Activated T-cell treated with anti-CD3 and anti-CD28 coated beads for 4 hours (primary cell): Measurements from ENCODE around the gene CPXM2.
"Not testable (repeated sequence)": the region's sequence is repeated elsewhere in the genome, so short reads cannot be mapped to it uniquely, and the experiment has no call there.

Source experiments
- DNase-seq: peaks from one replicate; pipeline ENCODE4 v3.0.0-alpha.2; 2020

The CPXM2 gene

DNA sequence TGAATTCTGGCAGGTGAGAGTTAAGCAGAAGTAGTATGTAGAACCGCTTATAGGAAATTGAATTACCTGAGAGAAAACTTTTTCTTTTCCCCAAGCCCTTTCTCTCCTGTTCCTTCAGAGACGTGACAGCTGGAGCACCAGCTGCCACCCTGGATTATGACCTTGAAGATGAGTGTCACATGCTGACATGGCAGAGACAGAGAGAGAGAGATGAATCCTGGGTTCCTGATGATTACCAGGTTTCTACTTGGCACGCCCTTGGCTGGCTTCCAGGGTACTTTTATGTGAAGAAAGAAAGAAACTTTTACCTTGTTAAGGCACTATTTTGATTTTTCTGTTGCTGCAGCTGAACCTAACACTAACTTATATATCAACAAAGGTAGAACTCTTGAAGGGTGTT, 125.6 kb downstream of the CPXM2 start:
- no peak for DNase-seq

DNA sequence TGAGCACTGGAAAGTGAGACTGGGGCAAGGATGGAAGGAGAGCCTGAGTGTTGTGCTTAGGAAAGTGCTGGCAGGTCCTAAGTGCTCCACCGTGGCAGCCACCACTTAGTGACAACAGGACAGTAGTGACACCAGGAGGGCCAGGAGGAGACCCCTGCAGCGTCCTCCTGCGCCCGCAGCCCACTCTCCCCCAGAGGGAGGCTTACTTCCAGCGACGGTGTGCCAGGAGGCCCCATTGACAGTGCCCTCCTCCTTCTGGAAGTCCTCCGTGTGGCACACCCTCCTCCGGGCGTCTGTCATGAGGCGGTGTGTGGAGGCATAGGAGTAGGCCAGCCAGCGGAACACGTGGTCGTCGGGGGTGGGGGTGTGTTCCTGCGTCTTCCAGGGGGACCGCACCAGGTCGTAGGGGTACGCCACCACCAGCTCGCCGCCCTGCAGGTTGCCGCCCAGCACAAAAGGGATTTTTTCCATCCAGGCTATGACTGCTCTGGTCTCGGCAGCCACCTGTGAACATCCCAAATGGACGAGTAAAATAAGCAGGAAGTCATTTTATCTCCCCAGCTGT, 129.9 kb downstream of the CPXM2 start:
- no peak for DNase-seq

DNA sequence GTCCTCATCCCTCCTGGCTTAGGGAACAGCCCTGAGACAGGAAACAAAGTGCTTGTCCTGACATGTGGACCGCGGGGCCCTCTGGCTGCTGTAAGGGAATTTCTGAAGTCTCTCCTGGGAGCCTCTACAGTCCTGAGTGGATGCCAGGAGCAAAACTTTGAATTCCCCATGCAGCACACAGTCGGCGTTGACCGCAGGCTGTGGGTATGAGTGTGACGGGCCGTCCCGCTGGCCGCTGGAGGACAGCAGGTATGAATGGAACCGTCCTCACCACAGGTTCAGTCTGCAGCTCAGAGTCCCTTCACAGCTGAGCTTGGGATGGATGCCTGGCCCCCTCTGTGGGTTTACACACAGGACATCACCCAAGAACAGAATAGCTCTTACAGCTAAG, 130.6 kb downstream of the CPXM2 start:
- DNase-seq = no peak

- no peak for DNase-seq
These were observed 131.1 kb downstream of the CPXM2 start for GRCh38 chr10:123760356-123761037.

GRCh38 chr10:123759501-123760031, 132.0 kb downstream of the CPXM2 start:
- DNase-seq = no peak

DNA sequence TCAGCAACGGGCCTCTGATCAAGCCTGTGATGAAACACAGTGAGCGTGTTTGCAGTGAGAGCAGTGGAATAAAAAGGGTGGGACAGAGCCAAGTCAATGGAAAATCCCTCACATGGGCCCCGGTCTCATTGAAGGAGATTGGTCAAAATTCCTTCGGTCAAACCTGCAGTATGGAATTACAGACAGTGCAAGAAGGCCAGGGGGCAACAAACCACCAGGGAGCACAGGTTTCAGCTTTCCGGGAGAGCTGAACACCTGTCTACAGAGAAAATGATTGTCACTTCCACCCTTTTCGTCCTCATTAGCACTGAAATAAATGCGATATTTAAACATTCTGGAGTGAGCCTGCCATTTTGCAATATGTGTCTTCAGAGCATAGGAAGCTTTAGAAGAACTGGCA, 132.6 kb downstream of the CPXM2 start:
- DNase-seq = no peak

GRCh38 chr10:123757853-123758252, 133.8 kb downstream of the CPXM2 start:
- DNase-seq = no peak

DNA sequence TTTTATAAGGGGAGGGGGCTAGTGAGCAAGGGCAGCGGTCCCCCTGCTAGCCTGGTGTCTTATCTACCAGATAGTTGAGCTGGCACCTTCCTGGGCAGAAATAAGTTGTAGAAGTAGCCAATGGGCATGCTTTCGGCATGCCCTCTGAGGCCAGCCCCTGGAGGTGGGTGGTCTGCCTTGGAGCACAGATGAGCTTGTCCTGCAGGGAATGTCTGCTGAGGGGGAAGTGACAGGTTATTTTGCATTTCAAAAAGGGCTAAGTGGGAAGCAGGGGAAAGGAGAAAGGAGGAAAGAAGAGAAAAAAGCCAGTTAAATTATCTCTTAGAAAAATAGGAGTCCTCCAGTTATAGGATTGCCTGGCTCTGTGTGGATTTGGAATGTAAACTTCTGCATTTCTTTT, 136.5 kb downstream of the CPXM2 start:
- DNase-seq = no peak

DNA sequence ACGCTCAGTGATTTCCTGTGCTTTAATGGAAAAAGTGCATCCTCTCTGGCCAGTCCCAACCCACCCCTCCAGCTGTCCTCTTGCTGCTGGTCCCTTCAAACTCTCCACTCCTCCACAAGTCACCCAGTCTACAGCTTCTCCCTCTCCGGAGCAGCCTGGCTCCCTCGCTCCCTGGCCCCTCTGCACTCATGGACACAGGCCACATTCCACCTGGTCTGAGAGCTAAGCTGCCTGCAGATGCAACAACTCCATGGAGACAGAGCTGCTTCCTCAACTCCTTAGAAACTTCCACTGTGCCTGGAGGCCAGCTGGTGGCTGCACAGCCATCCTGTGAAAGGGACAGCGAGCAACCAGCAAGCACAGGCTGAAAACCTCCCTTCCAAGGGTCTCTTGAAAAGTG, 137.5 kb downstream of the CPXM2 start:
- DNase-seq = no peak

GRCh38 chr10:123751342-123752134, 140.1 kb downstream of the CPXM2 start:
- no peak for DNase-seq

GRCh38 chr10:123750901-123751300, 140.7 kb downstream of the CPXM2 start:
- DNase-seq = no peak

DNA sequence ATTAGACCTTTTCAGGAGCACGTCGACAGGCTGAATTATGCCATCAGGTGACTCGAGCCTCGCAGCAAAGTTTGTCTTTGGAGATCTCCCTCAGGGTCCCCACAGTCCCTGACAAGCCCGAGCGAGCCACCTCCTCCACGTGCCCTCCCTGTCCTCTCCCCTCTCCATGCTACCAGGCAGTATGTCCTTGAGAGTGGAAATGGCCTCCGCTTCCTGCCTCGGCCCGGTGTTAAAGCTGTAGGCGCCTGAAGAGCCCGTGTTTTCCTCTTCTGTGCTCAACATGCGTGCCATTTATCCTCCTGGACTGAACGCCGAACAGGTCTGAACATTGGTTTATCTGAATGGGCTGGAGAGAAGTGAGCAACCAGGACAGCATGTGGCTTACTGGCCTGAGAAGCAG, 142.9 kb downstream of the CPXM2 start:
- no peak for DNase-seq

GRCh38 chr10:123747426-123747825, 144.2 kb downstream of the CPXM2 start:
- DNase-seq = no peak

DNA sequence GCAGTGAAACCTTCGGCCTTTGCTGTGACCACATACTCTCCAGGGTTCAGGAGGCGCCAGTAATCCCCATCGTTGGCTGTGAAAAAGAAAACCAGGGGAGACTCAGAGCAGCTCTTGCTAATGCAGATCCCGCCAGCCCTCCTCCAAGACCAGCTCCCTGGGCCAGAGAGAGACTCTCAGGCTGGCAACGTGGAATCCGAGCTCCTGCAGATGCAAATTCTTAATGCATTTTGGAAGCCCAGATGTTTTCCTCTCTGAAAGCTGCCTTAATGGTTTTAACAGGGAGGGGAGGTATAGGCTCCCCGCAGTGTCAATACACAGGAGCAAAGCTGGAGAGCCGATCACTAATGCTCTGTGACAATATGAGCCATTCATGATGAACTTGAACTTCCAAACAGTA, 144.7 kb downstream of the CPXM2 start:
- no peak for DNase-seq

DNA sequence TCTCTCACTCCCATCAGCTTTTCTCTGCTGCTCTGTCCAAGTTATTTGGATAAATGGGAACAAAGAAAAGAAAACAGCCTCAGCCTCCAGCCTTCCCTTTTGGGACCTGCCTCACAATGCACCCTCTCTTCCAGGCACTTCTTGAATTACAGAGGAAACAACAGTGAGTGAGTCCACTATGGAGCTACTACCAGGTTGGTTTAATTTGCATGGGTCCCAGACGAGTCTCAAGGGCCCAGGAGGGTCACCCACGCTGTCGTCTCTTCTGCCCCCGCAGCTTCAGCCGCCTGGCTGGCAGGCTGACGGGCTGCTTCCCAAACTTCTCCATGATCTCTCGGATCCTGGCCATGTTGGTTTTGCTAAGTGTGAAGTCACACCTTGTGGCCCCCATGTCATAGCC, 145.1 kb downstream of the CPXM2 start:
- DNase-seq = no peak

DNA sequence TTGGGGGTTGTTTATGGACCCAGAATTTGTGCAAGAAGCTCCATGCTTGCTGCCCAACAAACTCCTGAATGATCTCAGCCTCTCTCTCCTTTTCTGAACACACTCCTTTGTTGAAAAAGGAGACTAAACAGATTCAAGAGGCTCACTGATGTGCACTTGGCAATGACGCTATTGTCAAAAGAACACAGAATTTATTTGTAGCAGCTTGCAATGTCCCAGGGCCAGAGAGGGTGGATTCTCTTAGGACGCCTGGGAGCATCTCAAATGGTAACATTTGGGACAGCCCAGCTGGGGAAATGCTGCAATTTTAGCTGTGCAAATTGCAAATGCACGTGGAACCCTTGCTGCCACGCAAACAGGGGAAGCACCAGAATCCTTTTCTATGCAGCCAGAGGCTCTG, 145.5 kb downstream of the CPXM2 start:
- no peak for DNase-seq

GRCh38 chr10:123744224-123744536, 147.4 kb downstream of the CPXM2 start:
- no peak for DNase-seq

DNA sequence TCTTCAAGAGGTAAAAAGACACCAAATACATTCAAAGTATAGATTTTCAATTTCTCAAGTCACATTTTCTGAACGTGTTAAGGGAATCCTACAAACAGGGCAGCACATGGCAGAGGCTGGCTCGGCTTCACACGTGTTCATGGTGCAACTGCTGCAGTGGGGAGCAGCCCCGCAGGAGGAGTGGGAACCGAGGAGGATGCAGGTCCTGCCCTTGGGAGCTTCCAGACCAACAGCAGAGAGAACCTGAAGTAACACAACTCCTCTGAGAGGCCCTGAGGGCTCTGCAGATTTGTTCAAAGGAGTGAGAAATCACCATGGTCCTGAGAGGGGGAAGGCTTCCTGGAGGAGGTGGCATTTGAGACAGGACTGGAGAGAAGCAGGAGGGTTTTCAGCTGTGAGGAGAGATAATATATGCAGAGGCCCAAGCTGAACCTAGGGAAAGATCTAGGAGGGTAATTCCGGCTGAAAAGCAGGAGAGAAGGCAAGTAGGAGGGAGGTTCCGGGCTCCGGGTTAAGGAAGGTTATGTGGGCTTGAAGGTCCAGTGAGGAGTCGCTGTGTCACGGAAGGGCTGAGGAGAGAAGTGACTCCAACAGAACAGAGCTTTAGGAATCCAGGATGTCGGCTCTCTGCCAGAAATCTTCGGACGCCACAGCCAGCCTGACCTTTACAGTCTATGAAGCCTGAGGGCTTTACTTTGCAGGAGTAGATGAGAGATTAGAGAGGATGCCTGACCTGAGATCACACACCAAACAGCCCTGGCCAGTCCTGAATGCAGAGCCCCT, 148.0 kb downstream of the CPXM2 start:
- no peak for DNase-seq

GRCh38 chr10:123742751-123743440, 148.7 kb downstream of the CPXM2 start:
- DNase-seq = no peak

DNA sequence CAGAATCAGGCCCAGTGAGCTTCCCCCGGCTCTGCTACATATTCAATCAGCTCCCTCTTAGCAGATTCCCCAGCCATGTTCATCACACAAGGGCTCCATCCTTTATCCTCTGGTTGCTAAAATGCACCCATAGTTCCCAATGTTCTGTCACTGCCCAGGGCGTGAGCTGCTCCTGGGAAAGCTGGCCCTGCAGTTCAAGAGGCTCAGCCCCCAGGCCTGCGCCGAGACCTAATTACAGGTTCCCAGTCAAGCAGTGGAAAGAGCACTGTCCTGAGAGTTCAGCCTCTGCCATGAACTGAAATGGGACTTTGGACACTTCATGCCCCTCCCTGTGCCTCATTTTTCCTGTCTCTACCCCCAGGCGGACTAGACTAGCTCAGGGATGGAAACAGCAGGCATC, 149.9 kb downstream of the CPXM2 start:
- no peak for DNase-seq

- DNase-seq = no peak
These were observed 150.5 kb downstream of the CPXM2 start for GRCh38 chr10:123741146-123741545.

- DNase-seq = not testable (repeated sequence)
These were observed 154.7 kb downstream of the CPXM2 start for GRCh38 chr10:123736917-123737316.

DNA sequence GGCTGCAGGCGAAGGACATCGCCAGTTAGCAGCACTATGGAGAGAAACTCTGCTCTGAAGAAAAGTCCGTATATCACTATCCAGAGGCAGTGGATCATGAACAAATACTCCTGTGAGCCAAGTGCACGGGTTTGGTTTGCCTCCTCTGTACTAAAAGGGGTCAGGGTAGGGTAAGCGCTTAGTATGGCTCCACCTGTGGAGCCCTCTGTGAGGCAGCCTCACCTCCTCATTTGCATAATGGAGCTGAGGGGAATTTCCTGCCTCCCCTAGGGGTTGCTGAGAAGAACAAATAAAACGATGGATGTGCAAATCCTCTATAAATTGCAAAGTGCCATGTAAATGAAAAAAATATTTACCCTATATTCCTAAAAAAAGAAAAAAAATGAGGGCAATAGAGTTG, 162.1 kb downstream of the CPXM2 start:
- DNase-seq = no peak
